Thyroid gland (tissue), 4 donors: ENCODE data around the gene SETD1B.

Source experiments
- CTCF ChIP-seq, 6 experiments: fragments of 200-600 bp in 3 of 6; fragments of 450-650 bp in 3 of 6; sonication (generic) in 3 of 6; IDR thresholded peaks; one replicate each; pipeline ENCODE4 v1.5.1; 2016 to 2019; ENCODE audit warnings: antibody characterized with exemption in 6 of 6, mild to moderate bottlenecking in 2 of 6, inconsistent platforms in 1 of 6, moderate library complexity in 1 of 6
- POLR2A ChIP-seq, 2 donors: fragments of 450-650 bp; IDR thresholded peaks; one replicate each; pipeline ENCODE4 v1.6.1; 2017; ENCODE audit warnings: antibody characterized with exemption in 2 of 2, mild to moderate bottlenecking in 2 of 2, moderate library complexity in 1 of 2

GRCh38 chr12:121811434-121812319, 7.9 kb downstream of the SETD1B start:
- TF ChIP-seq CTCF (IDR thresholded peaks at IDR 0.05), result peak; percentile 72 to 100 (median 98)
- TF ChIP-seq POLR2A (IDR thresholded peaks at IDR 0.05), result no peak
